ENCODE data around the gene BNIP3. TPM values are rescaled to one million over a fixed set of nuclear protein-coding genes. Genes with fewer than 3 reads are reported as not detected.

Gene BNIP3
- total RNA-seq, 4 donors from 2014 or later, result 81.2 to 162 (median 135) TPM

DNA sequence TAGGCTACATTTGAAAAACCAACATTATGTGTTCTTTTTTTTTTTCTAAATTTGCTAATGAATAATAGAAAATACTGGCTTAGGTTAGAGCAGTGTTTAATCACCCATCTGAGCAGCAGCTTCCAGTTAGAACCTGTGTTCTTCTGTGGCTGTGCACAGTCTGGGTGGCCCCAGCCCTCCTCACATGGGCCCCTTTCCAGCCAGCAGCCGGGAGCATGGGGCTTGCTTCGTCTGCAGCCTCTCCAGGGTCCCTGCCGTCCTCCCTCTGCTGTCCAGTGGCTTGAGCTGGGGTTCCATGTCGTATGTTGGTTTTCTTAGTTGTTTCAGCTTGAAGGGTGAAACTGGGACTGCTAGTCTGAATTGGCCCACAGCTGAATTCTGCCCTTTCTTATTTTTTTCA is 37.3 kb downstream of the BNIP3 start:
- Histone ChIP-seq H3K4me3 (no peak overlapping the region), H3K4me1 (no peaks in the 10 kb centered on the region), H3K36me3 (peaks cover 82% of the 10 kb centered on the region), H3K27ac (no peak overlapping the region), H3K9me3 (no peaks in the 10 kb centered on the region), H3K27me3 (no peaks in the 10 kb centered on the region)
- peak in 1 of 2 donors; percentile 40 for DNase-seq (ENCODE audit: low spot score in 2 of 2)
- no peak for TF ChIP-seq POLR2AphosphoS5 (IDR thresholded peaks at IDR 0.05)
- no peak for TF ChIP-seq CTCF (IDR thresholded peaks at IDR 0.05)
- TF ChIP-seq EP300 (IDR thresholded peaks at IDR 0.05), result no peak
- no peak for TF ChIP-seq POLR2A (IDR thresholded peaks at IDR 0.05)
- 94% methylated on average over 4 of the region's 4 CpGs for WGBS

GRCh38 chr10:131943021-131943814 is 38.5 kb downstream of the BNIP3 start:
- Histone ChIP-seq H3K9me3 (no peaks in the 10 kb centered on the region), H3K27ac (no peak overlapping the region), H3K36me3 (peaks cover 78% of the 10 kb centered on the region), H3K27me3 (no peaks in the 10 kb centered on the region), H3K4me1 (no peaks in the 10 kb centered on the region), H3K4me3 (no peak overlapping the region)
- WGBS, result 86% methylated on average over 10 of the region's 11 CpGs
- DNase-seq (ENCODE audit: low spot score in 2 of 2), result peak in 1 of 2 donors; percentile 69
- TF ChIP-seq POLR2AphosphoS5 (IDR thresholded peaks at IDR 0.05) (no peak), CTCF (IDR thresholded peaks at IDR 0.05) (peak in 1 of 2 donors; percentile 15)

- Histone ChIP-seq H3K27ac (no peak overlapping the region), H3K4me1 (no peaks in the 10 kb centered on the region), H3K9me3 (no peaks in the 10 kb centered on the region), H3K36me3 (peaks cover 78% of the 10 kb centered on the region), H3K27me3 (no peaks in the 10 kb centered on the region), H3K4me3 (no peak overlapping the region)
- TF ChIP-seq EP300 (IDR thresholded peaks at IDR 0.05) (no peak), POLR2AphosphoS5 (IDR thresholded peaks at IDR 0.05) (no peak), POLR2A (IDR thresholded peaks at IDR 0.05) (no peak), CTCF (IDR thresholded peaks at IDR 0.05) (no peak)
- no peak for DNase-seq (ENCODE audit: low spot score in 2 of 2)
- WGBS, result 94% methylated on average over 1 of the region's 1 CpG
Measured at GRCh38 chr10:131942455-131942854, 39.3 kb downstream of the BNIP3 start.

DNA sequence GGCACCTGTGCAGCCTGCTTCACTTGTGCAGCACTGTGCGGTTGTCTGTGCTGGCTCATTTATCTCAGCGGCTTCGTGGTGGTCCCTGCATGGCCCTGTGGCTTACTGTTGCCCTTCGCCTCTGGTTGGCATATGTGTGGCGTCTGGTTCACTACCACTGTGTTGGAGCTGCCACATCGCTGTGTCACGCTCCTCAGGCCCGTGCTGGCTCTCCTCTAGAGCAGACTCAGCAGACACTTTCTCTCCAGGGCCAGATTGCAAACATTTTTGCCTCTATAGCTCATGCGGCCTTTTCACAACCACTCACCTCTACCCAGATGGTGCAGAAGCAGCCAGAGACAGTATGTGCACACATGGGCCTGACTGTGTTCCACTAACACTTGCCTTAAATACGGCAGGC is 43.0 kb downstream of the BNIP3 start:
- TF ChIP-seq CTCF (IDR thresholded peaks at IDR 0.05) (no peak), POLR2AphosphoS5 (IDR thresholded peaks at IDR 0.05) (no peak), POLR2A (IDR thresholded peaks at IDR 0.05) (no peak), EP300 (IDR thresholded peaks at IDR 0.05) (no peak)
- H3K36me3 ChIP-seq, result peaks cover 67% of the 10 kb centered on the region
- WGBS, result 92% methylated on average over 10 of the region's 10 CpGs

DNA sequence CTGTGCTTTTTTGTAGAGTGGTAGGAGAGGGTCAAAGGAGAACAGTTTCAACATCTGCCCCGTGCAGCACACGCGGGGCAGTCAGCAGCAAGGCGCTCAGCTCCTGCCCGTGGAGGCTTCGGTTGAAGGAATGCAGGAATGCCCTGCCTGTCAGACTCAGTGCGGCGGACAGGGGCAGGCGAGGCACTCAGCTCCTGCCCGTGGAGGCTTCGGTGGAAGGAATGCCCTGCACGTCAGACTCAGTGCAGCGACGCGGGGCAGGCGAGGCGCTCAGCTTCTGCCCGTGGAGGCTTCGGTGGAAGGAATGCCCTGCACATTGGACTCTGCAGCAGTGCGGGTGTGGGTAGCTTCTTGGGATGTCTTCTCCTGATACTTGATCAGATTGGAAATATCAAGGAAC is 43.9 kb downstream of the BNIP3 start:
- no peak for DNase-seq (ENCODE audit: low spot score in 2 of 2)
- Histone ChIP-seq H3K4me1 (no peaks in the 10 kb centered on the region), H3K27me3 (no peaks in the 10 kb centered on the region), H3K9me3 (no peaks in the 10 kb centered on the region), H3K36me3 (peaks cover 62% of the 10 kb centered on the region), H3K4me3 (no peak overlapping the region), H3K27ac (no peak overlapping the region)
- TF ChIP-seq EP300 (IDR thresholded peaks at IDR 0.05) (no peak), POLR2AphosphoS5 (IDR thresholded peaks at IDR 0.05) (no peak), CTCF (IDR thresholded peaks at IDR 0.05) (no peak), POLR2A (IDR thresholded peaks at IDR 0.05) (no peak)
- WGBS, result 92% methylated on average over 20 of the region's 20 CpGs

More for the DNA sequence above, 43.0 kb downstream of the BNIP3 start:
- Histone ChIP-seq H3K4me3 (no peak overlapping the region), H3K27ac (no peak overlapping the region), H3K27me3 (no peaks in the 10 kb centered on the region), H3K4me1 (no peaks in the 10 kb centered on the region), H3K9me3 (no peaks in the 10 kb centered on the region)
- no peak for DNase-seq (ENCODE audit: low spot score in 2 of 2)

Data from suprapubic skin (tissue), 4 donors.